Epithelial cell of proximal tubule (primary cell): ENCODE results near the gene CXCL1. TPM values are rescaled to one million over a fixed set of nuclear protein-coding genes. Genes with fewer than 3 reads are reported as not detected.

Experiments used
- total RNA-seq: library from RNA; depleted of rRNA; stranded (reverse); fragments of >200 nt; gene quantifications from 2 replicates; pipeline ENCODE4 v1.2.3, GENCODE V29; 2015

Gene CXCL1
- total RNA-seq, 1 donor from 2014 or later: 158 TPM

Other genes starting within 250 kb of the CXCL1 start
- 2.8 and 5.9 TPM in 2 replicates for gene RASSF6, start 249.0 kb upstream of the CXCL1 start, total RNA-seq
- gene CXCL8, start 128.8 kb upstream of the CXCL1 start, total RNA-seq: 24.9 and 31.4 TPM in 2 replicates
- 7.2 and 17.1 TPM in 2 replicates for gene CXCL6, start 32.7 kb upstream of the CXCL1 start, total RNA-seq
- gene PF4V1, start 16.1 kb upstream of the CXCL1 start, total RNA-seq: not detected in 2 replicates
- 0.23 TPM in 1 of 2 replicates, not detected in the other for gene PF4, start 112.6 kb downstream of the CXCL1 start, total RNA-seq
- gene PPBP, start 118.8 kb downstream of the CXCL1 start, total RNA-seq: not detected in 2 replicates
- 32.3 and 79.5 TPM in 2 replicates for gene CXCL5, start 129.3 kb downstream of the CXCL1 start, total RNA-seq
- gene CXCL3, start 169.3 kb downstream of the CXCL1 start, total RNA-seq: 4.8 and 6.6 TPM in 2 replicates
- gene CXCL2, start 229.8 kb downstream of the CXCL1 start, total RNA-seq: 17.7 and 18.6 TPM in 2 replicates